Nephron progenitor cell (in vitro differentiated cells): ENCODE data around the gene CASKIN2.

Experiments used
- DNase-seq: peaks from one replicate; pipeline ENCODE4 v3.0.0; 2021
- H3K27ac Mint-ChIP-seq: 2 replicates; pipeline ENCODE4 v1.8.0; 2021; ENCODE audit warnings: mild to moderate bottlenecking, moderate library complexity, mixed read lengths
- H3K27me3 Mint-ChIP-seq: 2 replicates; pipeline ENCODE4 v1.8.0; 2021; ENCODE audit warnings: mild to moderate bottlenecking, low read depth, mixed read lengths; ENCODE audit not compliant: poor library complexity
- H3K36me3 Mint-ChIP-seq: 2 replicates; pipeline ENCODE4 v1.8.0; 2021; ENCODE audit warnings: low read depth, mixed read lengths
- H3K4me1 Mint-ChIP-seq: 2 replicates; pipeline ENCODE4 v1.8.0; 2021; ENCODE audit warnings: mixed read lengths
- H3K4me3 Mint-ChIP-seq: 2 replicates; pipeline ENCODE4 v1.8.0; 2021; ENCODE audit warnings: mild to moderate bottlenecking, moderate library complexity, mixed read lengths
- H3K9me3 Mint-ChIP-seq: 2 replicates; pipeline ENCODE4 v1.8.0; 2021; ENCODE audit warnings: mild to moderate bottlenecking, moderate library complexity, mixed read lengths
- TF ChIP-seq, protein P1 (sequence below): fragments of 200-600 bp; sonication (generic); IDR thresholded peaks from 2 replicates; pipeline ENCODE4 v1.5.0; 2021; ENCODE audit warnings: antibody characterized with exemption

The CASKIN2 gene

DNA sequence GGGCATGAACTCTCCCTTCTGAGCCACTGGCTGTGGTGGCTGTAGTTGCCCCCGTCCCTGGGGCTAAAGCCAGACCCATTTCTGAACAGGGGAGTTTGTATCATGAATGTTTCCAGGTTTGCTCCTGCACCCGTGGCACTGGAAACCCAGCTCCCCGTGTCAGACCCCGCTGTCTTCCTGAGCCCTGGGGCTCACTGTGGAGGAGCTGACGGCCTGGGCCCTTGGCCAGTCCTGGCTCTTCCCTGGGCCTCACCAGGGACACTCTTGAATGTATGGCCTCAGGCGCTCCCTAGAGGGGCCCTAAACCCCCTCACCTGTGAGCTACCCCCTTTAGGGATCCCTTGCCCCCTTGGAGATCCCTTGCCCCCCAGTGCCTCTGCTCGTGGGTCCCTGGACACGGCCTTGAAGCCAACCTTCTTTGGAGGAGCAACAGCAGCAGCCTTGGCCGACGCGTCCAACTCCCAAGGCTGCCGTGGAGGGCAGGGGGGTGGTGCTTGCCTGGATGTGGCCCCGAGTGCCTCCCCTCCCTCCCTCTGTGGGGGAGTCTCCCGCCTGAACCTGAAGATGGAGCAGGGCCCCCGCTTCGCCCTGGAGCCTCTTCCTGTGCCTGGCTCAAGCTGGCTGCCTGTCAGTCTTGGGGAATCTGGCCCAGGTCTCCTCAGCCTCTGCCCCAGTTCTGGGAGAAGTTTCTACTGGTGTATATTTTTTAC, 15.9 kb downstream of the CASKIN2 start:
- TF ChIP-seq, protein P1, sequence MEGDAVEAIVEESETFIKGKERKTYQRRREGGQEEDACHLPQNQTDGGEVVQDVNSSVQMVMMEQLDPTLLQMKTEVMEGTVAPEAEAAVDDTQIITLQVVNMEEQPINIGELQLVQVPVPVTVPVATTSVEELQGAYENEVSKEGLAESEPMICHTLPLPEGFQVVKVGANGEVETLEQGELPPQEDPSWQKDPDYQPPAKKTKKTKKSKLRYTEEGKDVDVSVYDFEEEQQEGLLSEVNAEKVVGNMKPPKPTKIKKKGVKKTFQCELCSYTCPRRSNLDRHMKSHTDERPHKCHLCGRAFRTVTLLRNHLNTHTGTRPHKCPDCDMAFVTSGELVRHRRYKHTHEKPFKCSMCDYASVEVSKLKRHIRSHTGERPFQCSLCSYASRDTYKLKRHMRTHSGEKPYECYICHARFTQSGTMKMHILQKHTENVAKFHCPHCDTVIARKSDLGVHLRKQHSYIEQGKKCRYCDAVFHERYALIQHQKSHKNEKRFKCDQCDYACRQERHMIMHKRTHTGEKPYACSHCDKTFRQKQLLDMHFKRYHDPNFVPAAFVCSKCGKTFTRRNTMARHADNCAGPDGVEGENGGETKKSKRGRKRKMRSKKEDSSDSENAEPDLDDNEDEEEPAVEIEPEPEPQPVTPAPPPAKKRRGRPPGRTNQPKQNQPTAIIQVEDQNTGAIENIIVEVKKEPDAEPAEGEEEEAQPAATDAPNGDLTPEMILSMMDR = no peak
- no peaks in the 10 kb centered on the region for H3K27me3 Mint-ChIP-seq
- peak overlapping the region; percentile 88 for H3K27ac Mint-ChIP-seq
- no peak overlapping the region for H3K4me3 Mint-ChIP-seq
- peaks cover 18% of the 10 kb centered on the region for H3K4me1 Mint-ChIP-seq
- no peaks in the 10 kb centered on the region for H3K36me3 Mint-ChIP-seq
- no peak for DNase-seq
- H3K9me3 Mint-ChIP-seq = no peaks in the 10 kb centered on the region

DNA sequence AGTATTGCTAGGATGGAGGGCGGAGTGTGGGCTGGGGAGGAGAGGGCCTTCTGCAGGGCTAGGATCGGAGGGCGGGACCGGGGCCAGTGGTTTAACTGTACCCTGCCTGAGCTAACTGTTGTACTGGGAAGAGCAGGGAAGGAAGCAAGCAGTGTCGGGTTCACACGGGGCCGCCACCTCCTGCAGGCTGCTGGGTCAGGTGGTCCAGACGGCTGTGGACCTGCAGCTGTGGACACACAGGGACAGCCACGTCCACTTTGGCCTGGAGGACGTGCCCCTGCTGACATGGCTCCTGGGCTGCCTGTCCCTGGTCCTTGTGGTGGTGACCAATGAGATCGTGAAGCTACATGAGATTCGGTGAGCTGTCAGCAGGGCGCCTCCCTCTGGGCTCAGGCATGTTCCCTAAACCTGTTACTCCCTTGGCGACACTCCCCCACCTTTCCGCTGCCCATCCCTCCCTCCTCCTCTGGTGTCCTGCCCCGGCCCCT, 16.6 kb downstream of the CASKIN2 start:
- H3K27ac Mint-ChIP-seq = peak overlapping the region; percentile 80
- no peaks in the 10 kb centered on the region for H3K27me3 Mint-ChIP-seq
- no peaks in the 10 kb centered on the region for H3K9me3 Mint-ChIP-seq
- TF ChIP-seq, protein P1 = no peak
- H3K4me1 Mint-ChIP-seq = peaks cover 18% of the 10 kb centered on the region
- H3K4me3 Mint-ChIP-seq = no peak overlapping the region
- DNase-seq = no peak
- no peaks in the 10 kb centered on the region for H3K36me3 Mint-ChIP-seq

DNA sequence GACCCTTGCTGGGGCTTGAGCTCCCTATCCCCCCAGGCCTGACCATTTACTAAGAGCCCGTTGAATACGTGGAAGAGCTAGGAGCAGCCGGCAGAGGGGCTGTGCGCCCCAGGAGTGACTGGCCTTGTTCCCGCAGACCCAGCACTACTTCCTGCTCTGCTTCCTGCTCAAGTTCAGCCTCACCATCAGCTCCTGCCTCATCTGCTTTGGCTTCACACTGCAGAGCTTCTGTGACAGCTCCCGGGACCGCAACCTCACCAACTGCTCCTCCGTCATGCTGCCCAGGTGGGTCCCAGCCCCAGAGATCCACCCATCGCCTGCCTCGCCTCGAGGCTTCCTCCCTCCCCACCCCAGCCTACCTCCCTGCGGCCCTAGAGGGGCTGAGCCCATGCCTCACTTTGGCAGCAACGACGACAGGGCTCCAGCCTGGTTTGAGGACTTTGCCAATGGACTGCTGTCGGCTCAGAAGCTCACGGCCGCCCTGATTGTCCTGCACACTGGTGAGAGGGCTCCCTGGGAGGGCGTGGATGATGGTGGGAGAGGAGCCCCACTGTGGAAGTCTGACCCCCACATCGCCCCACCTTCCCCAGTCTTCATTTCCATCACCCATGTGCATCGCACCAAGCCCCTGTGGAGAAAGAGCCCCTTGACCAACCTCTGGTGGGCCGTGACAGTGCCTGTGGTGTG, 17.2 kb downstream of the CASKIN2 start:
- no peaks in the 10 kb centered on the region for H3K36me3 Mint-ChIP-seq
- no peaks in the 10 kb centered on the region for H3K9me3 Mint-ChIP-seq
- H3K27me3 Mint-ChIP-seq = no peaks in the 10 kb centered on the region
- no peak overlapping the region for H3K4me3 Mint-ChIP-seq
- peak overlapping the region; percentile 80 for H3K27ac Mint-ChIP-seq
- TF ChIP-seq, protein P1 = no peak
- no peak for DNase-seq
- peaks cover 18% of the 10 kb centered on the region for H3K4me1 Mint-ChIP-seq

DNA sequence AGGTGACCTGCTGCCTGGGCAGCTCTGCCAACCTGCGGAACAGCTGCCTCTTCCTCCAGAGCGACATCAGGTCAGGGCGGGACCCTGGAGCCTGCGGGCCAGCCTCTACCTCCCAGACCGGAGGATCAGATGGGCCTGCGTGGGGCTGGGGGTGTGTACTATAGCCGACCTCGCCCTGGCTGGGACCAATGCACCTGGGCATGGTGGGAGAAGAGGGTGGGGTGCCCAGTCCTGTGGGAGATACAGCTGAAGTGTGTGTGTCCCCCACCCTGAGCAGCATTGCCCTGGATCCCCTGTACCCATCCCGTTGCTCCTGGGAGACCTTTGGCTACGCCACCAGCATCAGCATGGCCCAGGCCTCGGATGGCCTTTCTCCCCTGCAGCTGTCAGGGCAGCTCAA, 19.3 kb downstream of the CASKIN2 start:
- H3K27me3 Mint-ChIP-seq = no peaks in the 10 kb centered on the region
- H3K27ac Mint-ChIP-seq = no peak overlapping the region

DNA sequence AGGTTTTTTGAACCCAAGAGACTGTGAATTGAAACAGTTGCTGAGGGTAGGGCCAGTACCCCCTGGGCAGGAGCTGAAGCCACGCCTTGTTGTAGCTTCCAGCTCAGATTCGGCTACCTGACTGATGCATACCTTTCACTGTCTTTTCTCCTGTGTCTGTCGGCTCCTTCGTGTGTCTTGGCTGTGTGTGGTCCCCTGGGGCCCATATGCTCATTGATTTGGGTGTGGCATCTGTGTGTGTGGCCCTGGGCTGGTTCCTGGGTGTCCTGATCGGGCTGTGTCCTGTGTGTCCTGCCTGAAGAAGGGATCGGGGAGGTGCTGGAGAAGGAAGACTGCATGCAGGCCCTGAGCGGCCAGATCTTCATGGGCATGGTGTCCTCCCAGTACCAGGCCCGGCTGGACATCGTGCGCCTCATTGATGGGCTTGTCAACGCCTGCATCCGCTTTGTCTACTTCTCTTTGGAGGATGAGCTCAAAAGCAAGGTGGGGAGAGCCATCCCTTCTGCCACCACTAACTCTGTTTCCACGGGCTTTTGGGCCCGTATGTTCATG, 20.9 kb downstream of the CASKIN2 start:
- H3K27me3 Mint-ChIP-seq = no peaks in the 10 kb centered on the region
- DNase-seq = no peak
- TF ChIP-seq, protein P1 = no peak
- H3K27ac Mint-ChIP-seq = no peak overlapping the region
- no peaks in the 10 kb centered on the region for H3K9me3 Mint-ChIP-seq
- H3K4me3 Mint-ChIP-seq = no peak overlapping the region
- no peaks in the 10 kb centered on the region for H3K36me3 Mint-ChIP-seq
- H3K4me1 Mint-ChIP-seq = peaks cover 11% of the 10 kb centered on the region

More for the DNA sequence above, 19.3 kb downstream of the CASKIN2 start:
- no peaks in the 10 kb centered on the region for H3K9me3 Mint-ChIP-seq
- no peak for DNase-seq
- TF ChIP-seq, protein P1 = no peak
- no peak overlapping the region for H3K4me3 Mint-ChIP-seq
- H3K36me3 Mint-ChIP-seq = no peaks in the 10 kb centered on the region
- H3K4me1 Mint-ChIP-seq = peaks cover 18% of the 10 kb centered on the region
